ENCODE results near the gene TMEM178B. TPM values are rescaled to one million over a fixed set of nuclear protein-coding genes. Genes with fewer than 3 reads are reported as not detected.

TMEM178B gene
- total and polyA plus RNA-seq, 10 of the 15 experiments (the other 5 are each of a cell fraction or from before 2014, with no cell fraction given) = 0.01 to 1.1 (median 0.04) TPM; not detected in 2

GRCh38 chr7:141094336-141095070, 20.6 kb downstream of the TMEM178B start:
- H3K79me2 ChIP-seq (ENCODE audit: control insufficient read depth, insufficient read depth, low read length) = no peaks in the 10 kb centered on the region
- no peak overlapping the region for H2AFZ ChIP-seq (ENCODE audit: control insufficient read depth, low read depth, low read length)
- no peak overlapping the region for H3K4me2 ChIP-seq (ENCODE audit: control insufficient read depth, insufficient read depth)
- ChIA-PET RAD21 (ENCODE audit: unreplicated experiment) (no interaction called here), SMC1A (ENCODE audit: uncharacterized antibody, unreplicated experiment) (no interaction called here), POLR2A (no interaction called here), CTCF (no interaction called here)
- no peak for ATAC-seq
- H3K27me3 ChIP-seq (replicated peaks in 1 of 2; ENCODE audit: control insufficient read depth in 2 of 2, insufficient read depth in 2 of 2, low read length in 1 of 2) = no peaks in the 10 kb centered on the region
- H3K9me3 ChIP-seq (replicated peaks; ENCODE audit: control insufficient read depth, insufficient read depth, low read length) = no peaks in the 10 kb centered on the region
- no peak for FAIRE-seq
- TF ChIP-seq USF2 (IDR thresholded peaks at IDR 0.05; ENCODE audit: borderline replicate concordance, low read depth, low read length) (no peak), WRNIP1 (IDR thresholded peaks at IDR 0.05; ENCODE audit: borderline replicate concordance, low read depth, low read length) (no peak), YBX1 (IDR thresholded peaks at IDR 0.05) (no peak), ESRRA (IDR thresholded peaks at IDR 0.05; ENCODE audit: low read length) (no peak), CBX5 (IDR thresholded peaks at IDR 0.05; ENCODE audit: low read depth) (no peak), KDM1A (IDR thresholded peaks at IDR 0.05; ENCODE audit: borderline replicate concordance) (no peak)
- H3K36me3 ChIP-seq (ENCODE audit: control insufficient read depth in 2 of 2, insufficient read depth in 2 of 2, low read length in 1 of 2) = no peaks in the 10 kb centered on the region
- in situ Hi-C loops (cut with MboI) (no loop called here), intact Hi-C loops (cut with micrococcal nuclease; ENCODE audit: unreplicated experiment) (no loop called here)
- H3K4me3 ChIP-seq = no peak overlapping the region
- BruUV-seq (replicated peaks) = no TSS peak
- no peaks in the 10 kb centered on the region for H3K4me1 ChIP-seq (ENCODE audit: control insufficient read depth, insufficient read depth, low read length)
- no peak overlapping the region for H3K27ac ChIP-seq (ENCODE audit: control insufficient read depth, insufficient read depth)
- no peak for DNase-seq (ENCODE audit: low read depth, low spot score)
- H4K20me1 ChIP-seq (ENCODE audit: control insufficient read depth, insufficient read depth) = no peaks in the 10 kb centered on the region
- 12% methylated on average over 3 of the region's 3 CpGs for WGBS (ENCODE audit: insufficient coverage, insufficient replicate concordance, low lambda C conversion rate, missing lambda C conversion rate)
- H3K9ac ChIP-seq (ENCODE audit: control insufficient read depth, insufficient read depth, low read length) = no peak overlapping the region

GRCh38 chr7:141097430-141097829, 23.6 kb downstream of the TMEM178B start:
- in situ Hi-C loops (cut with MboI) = no loop called here
- Histone ChIP-seq H4K20me1 (ENCODE audit: control insufficient read depth, insufficient read depth) (no peaks in the 10 kb centered on the region), H3K4me1 (ENCODE audit: control insufficient read depth, insufficient read depth, low read length) (no peaks in the 10 kb centered on the region), H3K9me3 (replicated peaks; ENCODE audit: control insufficient read depth, insufficient read depth, low read length) (no peaks in the 10 kb centered on the region), H3K36me3 (ENCODE audit: control insufficient read depth in 2 of 2, insufficient read depth in 2 of 2, low read length in 1 of 2) (no peaks in the 10 kb centered on the region), H3K4me3 (no peak overlapping the region), H3K9ac (ENCODE audit: control insufficient read depth, insufficient read depth, low read length) (no peak overlapping the region), H3K79me2 (ENCODE audit: control insufficient read depth, insufficient read depth, low read length) (no peaks in the 10 kb centered on the region), H3K27me3 (replicated peaks in 1 of 2; ENCODE audit: control insufficient read depth in 2 of 2, insufficient read depth in 2 of 2, low read length in 1 of 2) (no peaks in the 10 kb centered on the region), H3K4me2 (ENCODE audit: control insufficient read depth, insufficient read depth) (no peak overlapping the region), H2AFZ (ENCODE audit: control insufficient read depth, low read depth, low read length) (no peak overlapping the region), H3K27ac (ENCODE audit: control insufficient read depth, insufficient read depth) (no peak overlapping the region)
- DNase-seq (ENCODE audit: low read depth, low spot score) (no peak), FAIRE-seq (no peak), ATAC-seq (no peak)
- 52% methylated on average over 4 of the region's 4 CpGs for WGBS (ENCODE audit: insufficient coverage, insufficient replicate concordance, low lambda C conversion rate, missing lambda C conversion rate)
- ChIA-PET CTCF (no interaction called here), POLR2A (no interaction called here), RAD21 (ENCODE audit: unreplicated experiment) (no interaction called here), SMC1A (ENCODE audit: uncharacterized antibody, unreplicated experiment) (interaction anchor here (0.6 kb wide), 1 partner anchor 175 kb away, joined by 3 read pairs; no protein-coding TSS in a partner anchor)
- no TSS peak for BruUV-seq (replicated peaks)
- intact Hi-C loops (cut with micrococcal nuclease; ENCODE audit: unreplicated experiment) = no loop called here
- TF ChIP-seq IRF4 (IDR thresholded peaks at IDR 0.05; ENCODE audit: low read depth, low read length) = no peak
- no peak for TF ChIP-seq KAT2A (conservative IDR thresholded peaks at IDR 0.05; ENCODE audit: control insufficient read depth, low read depth, low read length)
- peak; percentile 89 for TF ChIP-seq REST (IDR thresholded peaks at IDR 0.05; ENCODE audit: low read depth, low read length)
- no peak for TF ChIP-seq MLLT1 (IDR thresholded peaks at IDR 0.05)

Measured in GM12878 (cell line).